K562 (cell line): ENCODE results near the gene NMNAT1. TPM values are rescaled to one million over a fixed set of nuclear protein-coding genes. Genes with fewer than 3 reads are reported as not detected.

Experiments used
- ATAC-seq: fragments of 200-7000 bp; cut with Tn5 transposase; 3 replicates; pipeline ENCODE4 v1.9.1; 2020; ENCODE audit warnings: moderate library complexity
- BruUV-seq: library from RNA; stranded (reverse); fragments of 400-500 nt; replicated peaks from 2 replicates; lab custom pipeline; 2021; lab: Mats Ljungman, UMichigan
- CTCF ChIA-PET: fragments of 300-600 bp; formaldehyde crosslinking; extraction: SDS; loops from one replicate; lab custom pipeline; 2021; ENCODE audit warnings: low intra/inter-chr PET ratio; lab: Yijun Ruan, JAX
- POLR2A ChIA-PET: fragments of 300-600, 350-650 bp; sonication (Branson Sonifier 250); formaldehyde crosslinking; extraction: SDS; loops from one replicate; lab custom pipeline; 2021; ENCODE audit warnings: antibody characterized with exemption, inconsistent platforms; lab: Yijun Ruan, JAX
- DNase-seq, 4 experiments: peaks; one replicate each; pipeline versions ENCODE4 v3.0.0 to v3.0.0-alpha.2; 2011 to 2018; ENCODE audit warnings: low spot score in 3 of 4, mixed read lengths in 3 of 4; ENCODE audit errors: extremely low read depth in 1 of 4
- FAIRE-seq: peaks from 2 replicates; lab custom pipeline; 2011; peaks lifted over from hg19 to GRCh38; lab: Jason Lieb, UNC
- H2AFZ ChIP-seq: 2 replicates; pipeline ENCODE4 v1.6.0; 2011; ENCODE audit warnings: low read depth, low read length, control low read depth, inconsistent platforms
- H3K27ac ChIP-seq: fragments of 200-600 bp; 3 replicates; pipeline ENCODE4 v1.8.0; 2011; ENCODE audit warnings: low read depth, mild to moderate bottlenecking, control low read depth, inconsistent platforms, low read length, moderate library complexity, mixed read lengths; ENCODE audit errors: extremely low read depth
- H3K27me3 ChIP-seq, 2 experiments: fragments of 300-600 bp in 1 of 2; 2 replicates in 1 of 2; 3 replicates in 1 of 2; pipeline versions ENCODE4 v1.6.0 to v1.8.0; 2011; ENCODE audit warnings: inconsistent platforms in 2 of 2, low read length in 2 of 2, mild to moderate bottlenecking in 1 of 2, mixed read lengths in 1 of 2, moderate library complexity in 1 of 2; ENCODE audit not compliant: control insufficient read depth in 2 of 2, insufficient read depth in 2 of 2
- H3K36me3 ChIP-seq: fragments of 300-600 bp; 3 replicates; pipeline ENCODE4 v1.8.0; 2011; ENCODE audit warnings: mild to moderate bottlenecking, low read length, inconsistent platforms; ENCODE audit not compliant: control insufficient read depth, insufficient read depth
- H3K4me1 ChIP-seq, 2 experiments: fragments of 200-600 bp in 1 of 2; replicated peaks in 1 of 2; 2 replicates in 1 of 2; 3 replicates in 1 of 2; pipeline versions ENCODE4 v1.5.1 to v1.8.0; 2011; ENCODE audit warnings: inconsistent platforms in 2 of 2, low read length in 2 of 2, mild to moderate bottlenecking in 1 of 2, mixed read lengths in 1 of 2, moderate library complexity in 1 of 2; ENCODE audit not compliant: control insufficient read depth in 2 of 2, insufficient read depth in 2 of 2
- H3K4me2 ChIP-seq: 2 replicates; pipeline ENCODE4 v1.6.1; 2011; ENCODE audit warnings: low read length, control low read depth, inconsistent platforms, mixed read lengths; ENCODE audit not compliant: insufficient read depth
- H3K4me3 ChIP-seq: fragments of 200-600 bp; sonication (generic), shearing (Covaris generic); 2 replicates; pipeline ENCODE4 v1.5.1; 2016; ENCODE audit warnings: control low read depth, inconsistent platforms
- H3K79me2 ChIP-seq: fragments of 200-600 bp; 3 replicates; pipeline ENCODE4 v1.8.0; 2011; ENCODE audit warnings: low read length, inconsistent platforms; ENCODE audit not compliant: control insufficient read depth, insufficient read depth
- H3K9ac ChIP-seq, 2 experiments: 2 replicates each; pipeline versions ENCODE4 v1.6.0 to v1.6.1; 2011; ENCODE audit warnings: low read depth in 2 of 2, low read length in 2 of 2, control low read depth in 1 of 2, inconsistent platforms in 1 of 2, mild to moderate bottlenecking in 1 of 2, mixed read lengths in 1 of 2; ENCODE audit not compliant: insufficient read depth in 1 of 2
- H3K9me1 ChIP-seq: one replicate; pipeline ENCODE4 v1.6.0; 2011; ENCODE audit warnings: inconsistent platforms, mild to moderate bottlenecking, low read length, moderate library complexity; ENCODE audit not compliant: control insufficient read depth, insufficient read depth
- H3K9me3 ChIP-seq: replicated peaks from 2 replicates; pipeline ENCODE4 v1.5.1; 2011; ENCODE audit warnings: low read depth, low read length, inconsistent platforms; ENCODE audit not compliant: control insufficient read depth, insufficient read depth
- H4K20me1 ChIP-seq: replicated peaks from 2 replicates; pipeline ENCODE4 v1.6.1; 2011; ENCODE audit warnings: low read length, inconsistent platforms, mixed read lengths; ENCODE audit not compliant: control insufficient read depth, insufficient read depth
- EP300 ChIP-seq: IDR thresholded peaks from 2 replicates; pipeline ENCODE4 v1.6.1; 2012; ENCODE audit warnings: low read length, improper control_type of control experiment
- ETS1 ChIP-seq: conservative IDR thresholded peaks from 2 replicates; pipeline ENCODE4 v1.6.1; 2011; ENCODE audit warnings: low read depth, mild to moderate bottlenecking, low read length; ENCODE audit not compliant: control insufficient read depth
- GABPA ChIP-seq: fragments of 200-800 bp; sonication (Bioruptor generic); conservative IDR thresholded peaks from 2 replicates; pipeline ENCODE4 v1.6.1; 2016; ENCODE audit warnings: low read depth, missing genetic modification characterization, missing compliant biosample characterization
- KDM2B ChIP-seq: fragments of 250-450 bp; sonication (Bioruptor Pico); IDR thresholded peaks from 2 replicates; pipeline ENCODE4 v1.8.0; 2021; ENCODE audit warnings: mild to moderate bottlenecking, moderate library complexity
- MAZ ChIP-seq, 2 experiments: fragments of 450-650 bp in 1 of 2; sonication (generic) in 1 of 2; formaldehyde crosslinking; IDR thresholded peaks in 1 of 2; conservative IDR thresholded peaks in 1 of 2; 2 replicates each; pipeline versions ENCODE4 v1.4.0 to v1.5.0; 2020; ENCODE audit warnings: mild to moderate bottlenecking in 1 of 2, missing genetic modification reagents in 1 of 2
- PHF8 ChIP-seq: fragments of 200-600 bp; sonication (generic); IDR thresholded peaks from 2 replicates; pipeline ENCODE4 v1.6.1; 2012; ENCODE audit warnings: mixed run types, mild to moderate bottlenecking, inconsistent platforms, low read length, moderate library complexity, borderline replicate concordance
- POLR2AphosphoS5 ChIP-seq: IDR thresholded peaks from 2 replicates; pipeline ENCODE4 v1.6.1; 2011; ENCODE audit warnings: mild to moderate bottlenecking, low read depth, low read length, moderate library complexity; ENCODE audit not compliant: control insufficient read depth, insufficient read depth
- POLR2G ChIP-seq: fragments of 200-400 bp; formaldehyde crosslinking; IDR thresholded peaks from 2 replicates; pipeline ENCODE4 v1.6.1; 2017; ENCODE audit warnings: low read depth, mild to moderate bottlenecking, antibody characterized with exemption, low read length, moderate library complexity
- SIN3A ChIP-seq, 2 experiments: fragments of 150-350 bp in 1 of 2; IDR thresholded peaks; 2 replicates each; pipeline ENCODE4 v1.6.1; 2011 to 2016; ENCODE audit warnings: borderline replicate concordance in 2 of 2, low read depth in 2 of 2, low read length in 2 of 2, mild to moderate bottlenecking in 2 of 2, moderate library complexity in 2 of 2; ENCODE audit not compliant: control insufficient read depth in 1 of 2
- SMAD4 ChIP-seq: fragments of 250-450 bp; sonication (Bioruptor Pico); conservative IDR thresholded peaks from 2 replicates; pipeline ENCODE4 v1.8.0; 2021; ENCODE audit warnings: inconsistent platforms, mild to moderate bottlenecking, moderate library complexity
- TAF1 ChIP-seq: IDR thresholded peaks from 2 replicates; pipeline ENCODE4 v1.6.1; 2011; ENCODE audit warnings: mild to moderate bottlenecking, low read length, moderate library complexity; ENCODE audit not compliant: insufficient read depth, control insufficient read depth, severe bottlenecking; ENCODE audit errors: extremely low read depth
- ZBTB11 ChIP-seq, 3 experiments: fragments of 200-800 bp in 1 of 3; fragments of 250-450 bp in 1 of 3; fragments of 450-650 bp in 1 of 3; sonication (Bioruptor Pico) in 1 of 3; sonication (Bioruptor generic) in 1 of 3; formaldehyde crosslinking in 1 of 3; IDR thresholded peaks; 2 replicates each; pipeline versions ENCODE4 v1.6.1 to v1.8.0; 2016 to 2022; ENCODE audit warnings: mild to moderate bottlenecking in 2 of 3, missing genetic modification characterization in 2 of 3, missing compliant biosample characterization in 1 of 3, moderate library complexity in 1 of 3
- ZKSCAN1 ChIP-seq: fragments of 150-350 bp; IDR thresholded peaks from 2 replicates; pipeline ENCODE4 v1.6.1; 2016; ENCODE audit warnings: low read depth, low read length
- WGBS: fragments of 100-300 bp; shearing (Covaris generic); methylation state at CpG from one replicate; pipeline ENCODE4 v1.1.6; 2016; ENCODE audit warnings: low coverage, mixed read lengths; ENCODE audit not compliant: insufficient coverage; ENCODE audit errors: missing lambda C conversion rate; 5-methylcytosine and 5-hydroxymethylcytosine counted together
- in situ Hi-C: fragments of 300-500 bp; cut with MboI; formaldehyde crosslinking; loops from 4 replicates; pipeline ENCODE4 v1.15.0; 2018; ENCODE audit warnings: inconsistent platforms, mixed read lengths
- intact Hi-C: fragments of 100-400 bp; cut with micrococcal nuclease; formaldehyde crosslinking; loops from 2 replicates; pipeline ENCODE4 v1.14.2; 2022
- polyA plus RNA-seq, 8 experiments: library from polyadenylated mRNA; depleted of rRNA in 4 of 8; stranded (reverse) in 5 of 8; unstranded in 3 of 8; fragments of >200 nt; fragmentation: Nextera tagmentation in 2 of 8; fragmentation: Illumina TruSeq in 1 of 8; extraction: Ambion mirVana in 2 of 8; extraction: Trizol in 1 of 8; gene quantifications; 2 replicates each; pipeline versions ENCODE4 v1.2.1 to v1.2.3, GENCODE V29; 2011 to 2014; ENCODE audit warnings: inconsistent platforms in 1 of 8, missing spikeins in 1 of 8
- total RNA-seq, 7 experiments: library from RNA; depleted of rRNA in 6 of 7; stranded (reverse); fragments of >200 nt in 6 of 7; fragmentation: Illumina TruSeq in 2 of 7; extraction: Trizol in 2 of 7; gene quantifications; 2 replicates each; pipeline versions ENCODE4 v1.2.1 to v1.2.3, GENCODE V29; 2011 to 2021; ENCODE audit warnings: low replicate concordance in 1 of 7

Gene NMNAT1
- total and polyA plus RNA-seq, 9 of the 15 experiments (the other 6 are each of a cell fraction or from before 2014, with no cell fraction given), result 5.1 to 14.6 (median 12.1) TPM

GRCh38 chr1:9910076-9910422 is 33.2 kb upstream of the NMNAT1 start, which contains the start of gene CTNNBIP1:
Gene CTNNBIP1 (minus strand): TSS chr1:9910269. CDS start chr1:9872064, 38,205 bp downstream.
- in situ Hi-C loops, result no loop called here
- no TSS peak for BruUV-seq
- intact Hi-C loops, result loop anchor here (2.0 kb wide), 2 partner anchors 33 to 35 kb away; partner anchors contain the start of genes LZIC and NMNAT1
- peak; percentile 78 for TF ChIP-seq POLR2G
- TF ChIP-seq MAZ (CRISPR knock-in tag; conservative IDR thresholded peaks at IDR 0.05 in 1 of 2, IDR thresholded peaks at IDR 0.05 in 1 of 2), result peak in 1 of 2 experiments; percentile 70; a peak in 2 of 4 replicates
- peak; percentile 49 for TF ChIP-seq TAF1
- peak in 1 of 3 experiments; percentile 56; a peak in 1 of 6 replicates for TF ChIP-seq ZBTB11 (CRISPR knock-in tag; IDR thresholded peaks at IDR 0.05)
- peak; percentile 9; the same call in 1 of the 2 replicates for TF ChIP-seq GABPA (tag)
- peak in 1 of 2 experiments; percentile 47; a peak in 1 of 4 replicates for TF ChIP-seq SIN3A (IDR thresholded peaks at IDR 0.05; ENCODE audit: borderline replicate concordance in 2 of 2, control insufficient read depth in 1 of 2, low read depth in 2 of 2, low read length in 2 of 2)
- TF ChIP-seq EP300, result no peak
- no peak for TF ChIP-seq KDM2B
- TF ChIP-seq ZKSCAN1, result 0 out of 2 replicates have a peak, but pooled peaks have one; percentile 6
- peak; percentile 29; the same call in 1 of the 2 replicates for TF ChIP-seq PHF8
- TF ChIP-seq POLR2AphosphoS5, result peak; percentile 41; the same call in 1 of the 2 replicates
- TF ChIP-seq SMAD4 (CRISPR knock-in tag), result peak; percentile 48; the same call in 1 of the 2 replicates
- 0 out of 2 replicates have a peak, but pooled peaks have one; percentile 26 for TF ChIP-seq ETS1

More at GRCh38 chr1:9910076-9910422, 33.2 kb upstream of the NMNAT1 start, which contains the start of gene CTNNBIP1:
- Histone ChIP-seq H2AFZ (peak within 1 kb of the TSS; percentile 97), H3K4me2 (peak within 1 kb of the TSS; percentile 91), H3K9me1 (no peaks in the 10 kb centered on the region), H3K4me3 (peak within 1 kb of the TSS; percentile 78), H4K20me1 (no peaks in the 10 kb centered on the region), H3K9ac (peak within 1 kb of the TSS; percentile 89 to 92), H3K27ac (peak within 1 kb of the TSS; percentile 93), H3K36me3 (no peaks in the 10 kb centered on the region), H3K79me2 (peaks cover 12% of the 10 kb centered on the region), H3K9me3 (no peaks in the 10 kb centered on the region), H3K27me3 (no peaks in the 10 kb centered on the region), H3K4me1 (peaks cover 25 to 37% of the 10 kb centered on the region in 2 experiments)
- WGBS, result 0% methylated on average over 13 of the region's 55 CpGs
- ChIA-PET CTCF (interaction anchor here (1.6 kb wide), 1 partner anchor 33 kb away, joined by 4 read pairs; the partner anchor contains the start of genes LZIC and NMNAT1), POLR2A (interaction anchor here (0.9 to 1.7 kb wide), 7 partner anchors 9 to 221 kb away, joined by 3 to 18 read pairs (median 5); partner anchors contain the start of genes LZIC and NMNAT1)
- DNase-seq (no peak), ATAC-seq (peak; percentile 85), FAIRE-seq (no peak)
